ENCODE results near the gene GLT8D2.
A peak's percentile ranks its signal among the peaks of the same experiment; 100 is the strongest.

GLT8D2 gene

GRCh38 chr12:104049903-104050356 is at the start of gene GLT8D2:
GLT8D2 (minus strand) TSS chr12:104050187; CDS start chr12:104019648, 30,539 bp downstream.
- DNase-seq, result no peak

GRCh38 chr12:104097954-104098353 is 48.0 kb upstream of the GLT8D2 start:
- DNase-seq, result no peak

- no peak for DNase-seq
These were observed 45.3 kb upstream of the GLT8D2 start for GRCh38 chr12:104095289-104095688.

GRCh38 chr12:104094284-104094683 is 44.3 kb upstream of the GLT8D2 start:
- DNase-seq, result no peak

- no peak for DNase-seq
These were observed 41.1 kb upstream of the GLT8D2 start for GRCh38 chr12:104091136-104091535.

GRCh38 chr12:104090685-104091084 is 40.7 kb upstream of the GLT8D2 start:
- no peak for DNase-seq

GRCh38 chr12:104083769-104084475 is 33.9 kb upstream of the GLT8D2 start:
- DNase-seq, result no peak

- DNase-seq, result no peak
These were observed 30.8 kb upstream of the GLT8D2 start for GRCh38 chr12:104080764-104081163.

- DNase-seq, result no peak
These were observed 29.0 kb upstream of the GLT8D2 start for GRCh38 chr12:104079024-104079423.

- DNase-seq, result no peak
These were observed 23.7 kb upstream of the GLT8D2 start for GRCh38 chr12:104073699-104074098.

GRCh38 chr12:104072099-104072498 is 22.1 kb upstream of the GLT8D2 start:
- no peak for DNase-seq

- no peak for DNase-seq
These were observed 14.9 kb upstream of the GLT8D2 start for GRCh38 chr12:104064842-104065427.

- peak; percentile 83 for DNase-seq
These were observed 14.2 kb upstream of the GLT8D2 start, which contains the start of gene HCFC2 for GRCh38 chr12:104064031-104064841. HCFC2 (plus strand) TSS chr12:104064531; CDS start chr12:104064561, 30 bp downstream.

GRCh38 chr12:104063712-104064030 is 13.7 kb upstream of the GLT8D2 start:
- no peak for DNase-seq

- no peak for DNase-seq
These were observed 10.8 kb upstream of the GLT8D2 start for GRCh38 chr12:104060791-104061190.

- no peak for DNase-seq
These were observed 10.0 kb upstream of the GLT8D2 start for GRCh38 chr12:104059963-104060362.

GRCh38 chr12:104058802-104059201 is 8.8 kb upstream of the GLT8D2 start:
- no peak for DNase-seq

GRCh38 chr12:104057771-104058197 is 7.8 kb upstream of the GLT8D2 start:
- DNase-seq, result no peak

GRCh38 chr12:104056419-104056972 is 6.5 kb upstream of the GLT8D2 start:
- DNase-seq, result no peak

- DNase-seq, result no peak
These were observed 5.8 kb upstream of the GLT8D2 start for GRCh38 chr12:104055686-104056388.

- no peak for DNase-seq
These were observed 4.8 kb upstream of the GLT8D2 start for GRCh38 chr12:104054681-104055346.

GRCh38 chr12:104050436-104050835 is 449 bp upstream of the GLT8D2 start:
- no peak for DNase-seq
